ENCODE data around the gene COL1A1.

The COL1A1 gene

GRCh38 chr17:50175035-50175807 lies 26.2 kb downstream of the COL1A1 start:
- Mint-ChIP-seq H3K27me3 (ENCODE audit: low read depth, poor library complexity) (peaks cover 15% of the 10 kb centered on the region), H3K36me3 (ENCODE audit: low read depth) (no peaks in the 10 kb centered on the region), H3K27ac (no peak overlapping the region), H3K4me1 (peaks cover 52% of the 10 kb centered on the region), H3K4me3 (no peak overlapping the region), H3K9me3 (no peaks in the 10 kb centered on the region)
- TF ChIP-seq, protein P1, sequence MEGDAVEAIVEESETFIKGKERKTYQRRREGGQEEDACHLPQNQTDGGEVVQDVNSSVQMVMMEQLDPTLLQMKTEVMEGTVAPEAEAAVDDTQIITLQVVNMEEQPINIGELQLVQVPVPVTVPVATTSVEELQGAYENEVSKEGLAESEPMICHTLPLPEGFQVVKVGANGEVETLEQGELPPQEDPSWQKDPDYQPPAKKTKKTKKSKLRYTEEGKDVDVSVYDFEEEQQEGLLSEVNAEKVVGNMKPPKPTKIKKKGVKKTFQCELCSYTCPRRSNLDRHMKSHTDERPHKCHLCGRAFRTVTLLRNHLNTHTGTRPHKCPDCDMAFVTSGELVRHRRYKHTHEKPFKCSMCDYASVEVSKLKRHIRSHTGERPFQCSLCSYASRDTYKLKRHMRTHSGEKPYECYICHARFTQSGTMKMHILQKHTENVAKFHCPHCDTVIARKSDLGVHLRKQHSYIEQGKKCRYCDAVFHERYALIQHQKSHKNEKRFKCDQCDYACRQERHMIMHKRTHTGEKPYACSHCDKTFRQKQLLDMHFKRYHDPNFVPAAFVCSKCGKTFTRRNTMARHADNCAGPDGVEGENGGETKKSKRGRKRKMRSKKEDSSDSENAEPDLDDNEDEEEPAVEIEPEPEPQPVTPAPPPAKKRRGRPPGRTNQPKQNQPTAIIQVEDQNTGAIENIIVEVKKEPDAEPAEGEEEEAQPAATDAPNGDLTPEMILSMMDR (IDR thresholded peaks at IDR 0.05): no peak
- DNase-seq: no peak

DNA sequence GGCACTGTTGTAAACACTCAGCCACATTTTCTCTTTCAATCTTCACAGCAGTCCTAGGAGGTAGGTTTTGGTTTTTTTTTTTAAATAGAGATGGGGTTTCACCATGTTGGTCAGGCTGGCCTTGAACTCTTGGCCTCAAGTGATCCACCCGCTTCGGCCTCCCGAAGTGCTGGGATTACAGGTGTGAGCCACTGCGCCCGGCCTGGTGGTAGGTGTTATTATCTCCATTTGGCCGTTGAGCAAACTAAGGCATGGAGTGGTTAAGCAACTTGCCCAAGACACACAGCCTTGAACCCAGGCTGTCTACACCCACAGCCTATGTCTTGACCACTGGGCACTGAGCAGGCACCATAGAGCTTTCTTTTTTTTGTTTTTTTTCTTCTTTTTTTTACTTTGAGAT lies 27.0 kb downstream of the COL1A1 start:
- Mint-ChIP-seq H3K4me1 (peaks cover 46% of the 10 kb centered on the region), H3K27me3 (ENCODE audit: low read depth, poor library complexity) (peaks cover 15% of the 10 kb centered on the region), H3K4me3 (no peak overlapping the region), H3K9me3 (no peaks in the 10 kb centered on the region), H3K27ac (no peak overlapping the region), H3K36me3 (ENCODE audit: low read depth) (no peaks in the 10 kb centered on the region)
- TF ChIP-seq, protein P1 (IDR thresholded peaks at IDR 0.05): no peak
- no peak for DNase-seq

GRCh38 chr17:50173335-50173941 lies 28.0 kb downstream of the COL1A1 start:
- Mint-ChIP-seq H3K9me3 (no peaks in the 10 kb centered on the region), H3K4me3 (no peak overlapping the region), H3K27ac (peak overlapping the region; percentile 92), H3K27me3 (ENCODE audit: low read depth, poor library complexity) (peaks cover 8% of the 10 kb centered on the region), H3K4me1 (peaks cover 49% of the 10 kb centered on the region), H3K36me3 (ENCODE audit: low read depth) (no peaks in the 10 kb centered on the region)
- DNase-seq: no peak
- TF ChIP-seq, protein P1 (IDR thresholded peaks at IDR 0.05): no peak

DNA sequence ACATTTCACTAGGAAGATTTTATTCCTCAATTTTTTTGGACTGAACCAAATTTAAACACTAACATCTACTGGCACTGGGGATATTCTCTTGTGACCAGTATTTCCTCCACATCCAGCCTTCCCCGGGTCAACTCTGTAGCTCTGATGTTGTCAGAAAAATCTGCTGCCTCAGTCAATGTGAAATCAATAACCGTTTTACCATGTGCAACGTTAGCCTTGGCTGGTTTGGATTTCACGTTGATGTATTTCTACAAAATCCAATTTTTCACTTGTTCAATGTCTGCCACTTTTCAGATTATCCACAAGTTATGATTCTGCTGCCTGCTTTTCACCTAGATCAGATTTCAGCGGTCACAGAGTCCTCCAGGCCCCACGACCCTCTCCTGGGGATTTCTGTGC lies 28.5 kb downstream of the COL1A1 start:
- Mint-ChIP-seq H3K9me3 (no peaks in the 10 kb centered on the region), H3K4me1 (peaks cover 49% of the 10 kb centered on the region), H3K27me3 (ENCODE audit: low read depth, poor library complexity) (peaks cover 7% of the 10 kb centered on the region), H3K27ac (peak overlapping the region; percentile 92), H3K36me3 (ENCODE audit: low read depth) (no peaks in the 10 kb centered on the region), H3K4me3 (no peak overlapping the region)
- TF ChIP-seq, protein P1 (IDR thresholded peaks at IDR 0.05): no peak
- DNase-seq: no peak

GRCh38 chr17:50172130-50172529 lies 29.3 kb downstream of the COL1A1 start:
- Mint-ChIP-seq H3K4me3 (no peak overlapping the region), H3K27me3 (ENCODE audit: low read depth, poor library complexity) (peaks cover 5% of the 10 kb centered on the region), H3K27ac (no peak overlapping the region), H3K4me1 (peaks cover 45% of the 10 kb centered on the region), H3K9me3 (no peaks in the 10 kb centered on the region), H3K36me3 (ENCODE audit: low read depth) (no peaks in the 10 kb centered on the region)
- DNase-seq: no peak
- TF ChIP-seq, protein P1 (IDR thresholded peaks at IDR 0.05): no peak
